HG03139 (cell line): Measurements from ENCODE around the gene TBC1D22B.
"Not testable (repeated sequence)": the region's sequence is repeated elsewhere in the genome, so short reads cannot be mapped to it uniquely, and the experiment has no call there.

ENCODE experiments used
- ATAC-seq: cut with Tn5 transposase; IDR thresholded peaks from one replicate; pipeline ENCODE4 v1.9.1; 2021; ENCODE audit not compliant: unreplicated experiment

Gene TBC1D22B

DNA sequence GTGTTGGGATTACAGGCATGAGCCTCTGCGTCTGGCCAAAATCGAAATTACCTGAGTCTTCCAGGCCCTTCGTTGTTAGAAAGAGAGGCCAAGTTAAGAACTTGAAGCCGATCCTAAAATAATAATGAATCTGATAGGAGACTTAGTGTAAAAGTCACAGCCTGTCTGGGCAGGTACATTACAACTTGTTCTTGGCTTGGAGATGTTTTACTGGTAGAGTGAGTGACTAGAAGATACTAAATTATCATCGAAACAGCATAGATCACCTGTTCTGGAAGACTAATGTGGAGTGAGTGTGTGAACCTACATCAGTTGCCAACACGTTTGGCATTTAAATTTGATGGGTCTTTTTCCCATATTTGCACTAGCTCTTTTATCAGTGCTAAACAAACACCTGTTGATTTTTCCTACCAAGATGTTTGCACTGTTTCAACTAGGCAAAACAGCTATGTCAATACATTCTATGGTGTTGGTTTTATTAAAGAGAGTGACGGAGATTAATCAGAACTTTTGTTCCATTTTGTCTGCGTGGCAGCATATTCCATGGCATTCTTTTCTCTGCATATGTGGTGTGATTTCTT, 5.0 kb downstream of the TBC1D22B start:
- ATAC-seq, result no peak

DNA sequence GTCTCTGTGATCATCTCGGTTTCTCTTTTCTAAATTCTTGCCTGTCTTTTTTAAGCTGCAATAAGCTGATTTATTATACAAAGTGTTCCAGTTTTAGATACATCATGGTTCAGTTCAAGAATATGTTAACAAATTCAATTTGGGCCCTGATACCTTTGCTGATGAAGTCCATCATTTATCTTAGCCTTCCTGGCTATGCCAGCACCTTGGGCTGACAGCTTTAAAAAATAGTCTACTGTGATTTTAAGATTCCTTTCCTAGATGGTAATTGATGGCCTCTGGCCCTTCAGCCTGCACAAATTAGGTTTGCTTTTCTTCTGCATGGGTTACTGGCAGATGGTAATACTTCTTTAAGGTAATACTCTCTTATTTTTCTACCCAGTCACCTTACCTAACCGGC, 7.4 kb downstream of the TBC1D22B start:
- no peak for ATAC-seq

DNA sequence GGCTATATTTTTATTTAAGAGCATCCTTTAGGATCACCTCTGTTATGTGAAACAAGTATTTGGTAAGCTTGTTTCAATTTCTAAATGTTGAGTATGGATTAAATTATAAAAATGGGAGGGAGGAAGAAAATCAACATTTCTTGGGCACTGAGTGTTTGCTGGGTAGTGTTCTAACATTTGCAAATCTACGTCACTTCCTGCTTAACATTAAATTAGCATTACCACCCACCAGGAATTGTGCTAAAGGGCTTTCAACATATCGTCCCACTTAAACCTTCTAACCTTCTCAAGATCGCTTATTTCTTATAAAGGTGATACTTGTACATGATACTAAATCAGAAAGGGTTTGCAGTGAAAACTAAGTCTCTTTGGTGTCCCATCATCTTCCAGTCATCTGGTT, 8.3 kb downstream of the TBC1D22B start:
- no peak for ATAC-seq

DNA sequence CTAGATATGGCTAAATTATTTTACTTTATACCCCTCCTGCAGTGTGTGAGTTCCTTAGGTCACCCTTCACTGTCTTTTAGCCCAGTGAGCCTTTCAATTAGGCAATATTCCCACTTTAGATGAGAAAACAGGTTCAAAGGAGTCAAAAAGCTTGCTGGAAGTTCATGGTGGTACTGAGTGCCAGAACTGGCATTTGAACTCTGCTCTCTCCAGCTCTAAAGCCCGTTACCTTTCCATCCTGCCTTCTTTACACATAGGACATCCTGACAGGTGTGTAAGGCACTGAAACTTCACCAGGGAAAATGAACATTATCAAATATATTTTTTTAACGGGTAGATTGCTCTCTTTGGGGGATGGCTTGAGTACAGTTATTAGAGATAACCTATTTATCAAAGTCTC, 11.5 kb downstream of the TBC1D22B start:
- no peak for ATAC-seq

DNA sequence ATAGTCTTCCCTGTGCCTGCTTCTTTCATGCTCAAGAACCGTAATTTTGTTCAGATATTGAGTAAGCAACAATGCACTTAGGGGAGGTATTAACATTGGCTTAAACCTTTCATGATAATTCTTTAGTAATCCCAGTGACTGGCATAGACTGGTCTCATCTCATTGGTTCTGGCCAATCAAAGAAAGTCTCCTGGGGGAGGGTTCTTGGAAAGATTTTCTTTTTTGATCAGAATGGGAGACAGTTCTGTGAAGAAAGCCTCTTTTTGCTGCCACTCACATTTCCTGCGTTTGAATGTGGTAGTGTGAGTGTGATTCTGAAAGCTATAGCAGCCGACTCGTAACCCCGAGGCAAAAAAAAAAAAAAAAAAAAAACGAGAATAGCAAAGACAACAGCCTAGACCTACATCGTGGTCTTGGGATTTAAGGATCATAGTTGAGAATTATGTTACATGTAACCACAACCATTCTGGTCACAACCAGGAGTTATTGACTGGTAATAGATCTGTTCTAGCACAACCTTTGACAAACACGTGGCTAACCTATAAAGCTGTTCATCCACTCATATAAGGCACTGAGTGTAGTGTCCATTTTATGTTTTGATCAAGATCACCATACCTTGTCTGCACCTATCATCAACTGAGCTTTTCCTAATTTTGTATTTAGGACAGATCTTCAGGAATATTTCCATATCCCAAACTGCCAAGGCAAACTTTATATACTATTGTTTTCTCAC, 15.4 kb downstream of the TBC1D22B start:
- no peak for ATAC-seq

DNA sequence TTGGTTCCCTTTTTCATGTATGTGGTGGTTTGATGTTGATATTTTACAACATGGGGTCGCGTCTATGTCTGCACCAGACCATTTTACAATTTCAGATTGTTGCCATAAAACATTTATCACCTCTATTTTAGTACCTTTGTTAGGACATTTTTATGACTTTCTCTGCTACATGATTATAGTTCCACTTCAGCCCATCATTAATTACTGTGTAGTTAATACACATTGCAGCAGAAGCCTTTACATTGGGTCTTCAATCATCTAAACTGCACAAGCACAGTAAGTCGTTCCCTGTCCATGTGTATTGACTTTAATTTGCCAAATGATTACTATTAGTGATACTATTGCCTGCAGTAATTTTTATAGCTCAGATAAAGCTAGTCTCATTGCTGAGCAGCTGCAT, 16.1 kb downstream of the TBC1D22B start:
- no peak for ATAC-seq

DNA sequence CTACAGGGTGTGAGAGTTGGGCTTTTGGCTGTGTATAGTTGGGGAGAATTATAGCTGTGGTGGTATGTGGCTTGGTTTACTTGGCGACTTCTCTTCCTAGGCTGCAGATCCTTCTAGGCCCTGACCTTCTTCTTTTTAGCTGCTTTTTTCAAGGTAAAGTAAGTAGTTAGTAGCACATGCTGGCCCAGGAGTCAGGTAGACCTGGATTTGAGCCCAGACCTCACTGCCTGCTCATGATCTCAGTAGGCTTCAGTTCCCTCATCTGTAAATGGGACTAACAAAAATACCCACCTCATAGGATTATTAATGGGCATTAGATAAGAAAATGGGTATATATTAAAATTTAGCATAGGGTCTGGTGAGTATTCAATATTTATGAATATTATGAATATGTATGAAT, 17.8 kb downstream of the TBC1D22B start:
- ATAC-seq, result no peak

DNA sequence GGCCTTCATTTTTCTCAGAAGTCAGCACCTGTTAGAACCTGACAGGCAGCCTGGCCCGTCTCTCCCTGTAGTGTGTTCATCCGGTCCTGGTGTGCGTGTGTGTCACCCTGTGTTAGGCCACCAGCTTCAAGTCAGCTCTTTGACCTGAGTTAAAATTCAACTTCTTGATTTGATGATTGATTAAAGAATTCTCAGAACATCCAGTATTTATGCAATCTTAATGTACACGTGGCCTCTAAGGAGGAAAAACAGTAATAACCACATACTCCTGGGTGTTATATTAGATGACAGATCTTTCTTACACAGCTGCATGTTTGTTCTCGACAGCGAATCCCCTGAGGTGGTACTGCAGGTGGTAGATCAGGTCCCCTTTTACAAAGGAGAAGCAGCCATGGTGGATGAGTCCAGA, 19.4 kb downstream of the TBC1D22B start:
- peak; percentile 63 for ATAC-seq

DNA sequence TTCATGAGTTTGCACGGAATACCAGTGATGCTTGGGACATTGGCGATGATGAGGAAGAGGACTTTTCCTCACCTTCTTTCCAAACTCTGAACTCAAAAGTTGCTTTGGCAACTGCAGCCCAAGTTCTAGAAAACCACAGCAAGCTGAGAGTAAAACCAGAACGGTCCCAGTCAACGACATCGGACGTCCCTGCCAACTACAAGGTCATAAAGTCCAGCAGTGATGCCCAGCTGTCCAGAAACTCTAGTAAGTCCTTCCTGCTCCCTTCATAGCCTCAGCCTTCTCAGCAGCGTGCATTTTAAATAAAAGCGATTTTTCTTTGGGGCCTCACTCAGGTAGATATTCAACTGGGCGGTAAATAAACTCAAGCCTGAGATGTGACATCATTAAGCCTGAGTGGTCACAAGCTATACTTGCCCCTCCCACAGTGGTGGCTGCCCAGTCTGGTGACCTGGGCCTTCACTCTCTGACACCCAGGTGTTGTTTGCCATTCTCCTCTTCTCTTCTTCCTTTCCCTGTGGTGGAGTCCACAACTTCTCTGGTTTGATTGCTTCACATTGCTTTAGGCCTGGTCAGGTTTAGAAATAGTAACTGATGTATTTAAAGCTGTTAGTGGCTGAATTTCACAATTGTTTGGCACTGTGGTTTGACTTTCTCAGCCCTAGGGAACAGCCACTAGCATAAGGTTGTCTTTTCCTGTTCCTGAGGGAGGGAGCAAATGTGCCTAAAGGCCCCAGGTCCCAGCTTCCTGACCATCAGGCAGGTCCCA, 22.0 kb downstream of the TBC1D22B start:
- no peak for ATAC-seq

DNA sequence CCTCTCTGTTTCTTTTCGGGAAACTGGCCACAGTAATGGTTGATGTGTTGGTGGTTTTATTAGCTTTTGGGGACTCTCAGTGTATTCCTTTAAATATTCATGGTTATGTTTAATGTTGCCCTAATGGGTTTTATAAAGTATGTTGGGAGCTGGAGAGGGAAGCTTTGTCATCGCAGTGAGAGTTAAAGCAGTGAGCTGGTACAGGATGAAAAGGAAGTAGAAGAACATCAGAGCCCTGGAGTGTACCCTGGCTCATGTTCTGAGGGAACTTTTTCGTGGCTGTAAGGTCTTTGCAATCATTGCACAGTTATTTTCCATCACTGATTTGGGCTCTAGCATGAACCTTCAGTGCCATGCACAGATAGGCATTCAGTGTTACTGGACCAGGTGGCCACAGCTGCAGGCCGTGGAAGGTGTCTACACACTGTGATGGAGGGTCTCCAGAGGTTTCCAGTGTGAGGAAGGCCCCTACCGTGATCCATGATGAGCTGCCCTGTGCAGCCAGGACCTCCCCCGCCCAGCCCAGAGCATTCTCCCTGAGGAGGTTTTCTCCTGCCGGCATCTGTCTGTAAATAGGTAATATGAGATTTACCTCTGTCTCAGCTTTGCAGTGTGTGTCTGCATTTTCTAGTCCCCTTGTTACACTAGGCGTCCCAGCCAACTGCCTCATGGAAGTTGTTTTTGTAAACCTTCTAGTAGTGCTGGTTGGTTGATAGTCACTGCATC, 22.8 kb downstream of the TBC1D22B start:
- ATAC-seq, result no peak

DNA sequence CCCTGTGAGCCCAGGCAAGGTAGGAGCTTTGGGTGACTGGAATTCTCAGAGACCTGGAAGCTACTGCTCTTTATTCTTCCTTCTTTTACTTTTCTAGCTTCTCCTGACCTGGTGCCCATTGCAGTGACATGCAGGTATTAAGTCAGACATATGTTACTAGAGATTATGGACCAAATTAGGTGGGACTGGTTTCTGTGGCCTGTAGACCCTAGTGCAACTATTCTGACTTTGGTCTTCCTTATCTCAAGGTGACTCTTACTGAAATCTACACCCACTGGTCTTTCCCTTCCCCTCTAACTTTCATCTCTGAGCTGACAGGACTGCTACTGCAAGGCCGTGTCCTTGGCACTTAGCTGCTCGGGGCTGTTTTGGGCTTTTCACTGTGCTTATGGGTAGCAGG, 24.8 kb downstream of the TBC1D22B start:
- no peak for ATAC-seq

DNA sequence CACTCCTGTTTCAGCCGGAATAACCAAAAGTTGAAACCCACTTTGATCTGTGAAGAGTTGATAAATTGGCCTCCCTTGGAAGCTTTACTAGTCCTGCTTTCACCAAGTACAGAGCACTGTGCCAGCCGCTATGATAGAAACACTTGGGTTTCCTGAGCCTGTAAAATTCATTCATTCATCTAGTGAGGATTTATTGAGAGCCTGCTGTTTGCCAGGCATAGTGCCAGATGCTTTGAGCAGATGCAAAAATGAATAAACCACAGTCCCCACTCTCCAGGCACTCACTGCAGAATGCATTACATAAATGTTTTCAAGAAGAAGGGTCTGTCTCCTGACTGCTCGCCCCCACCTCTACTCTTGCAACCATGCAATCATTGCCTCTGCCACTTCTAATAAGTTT, 25.7 kb downstream of the TBC1D22B start:
- ATAC-seq, result no peak

DNA sequence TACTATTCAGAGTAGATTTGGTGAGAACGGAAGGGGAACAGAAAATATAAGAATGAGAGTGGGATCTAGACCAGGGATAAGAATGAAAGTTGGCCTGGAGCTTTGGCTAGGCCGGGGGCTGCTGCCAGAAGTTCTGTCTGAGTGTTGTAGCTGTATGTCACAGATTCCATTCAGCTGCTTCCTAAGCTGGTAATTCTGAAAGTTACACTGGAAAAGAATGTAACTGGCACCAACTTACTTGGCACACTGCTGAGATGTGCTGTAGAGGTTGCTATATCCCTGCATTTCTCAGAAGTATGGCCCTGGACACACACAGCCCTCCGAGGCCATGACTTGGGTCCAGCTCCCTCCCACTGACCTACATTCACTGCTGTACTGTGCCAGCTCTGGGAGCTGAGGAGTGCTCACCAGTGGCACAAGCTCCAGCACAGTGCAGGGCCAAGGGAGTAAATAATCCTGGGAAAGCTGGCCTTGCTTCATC, 26.1 kb downstream of the TBC1D22B start:
- no peak for ATAC-seq

DNA sequence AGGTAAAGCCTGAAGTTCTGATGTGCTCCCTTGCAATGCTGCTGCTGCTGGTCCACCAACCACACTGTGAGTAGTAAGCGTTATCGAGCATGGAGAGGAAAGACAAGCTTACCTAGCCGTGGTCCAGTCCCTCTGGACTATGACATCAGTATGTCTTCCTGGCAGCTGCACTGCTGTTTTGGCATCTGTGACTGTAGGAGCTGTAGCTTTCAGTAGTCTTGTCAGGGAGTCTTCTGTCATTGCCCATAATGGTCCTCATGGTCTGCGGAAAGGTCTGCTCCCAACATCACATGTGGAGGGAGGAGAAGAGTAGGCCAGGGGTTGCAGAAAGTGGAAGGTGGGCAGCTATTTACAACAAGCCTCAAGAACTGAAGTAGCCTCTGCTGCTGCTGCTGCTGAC, 27.2 kb downstream of the TBC1D22B start:
- no peak for ATAC-seq

DNA sequence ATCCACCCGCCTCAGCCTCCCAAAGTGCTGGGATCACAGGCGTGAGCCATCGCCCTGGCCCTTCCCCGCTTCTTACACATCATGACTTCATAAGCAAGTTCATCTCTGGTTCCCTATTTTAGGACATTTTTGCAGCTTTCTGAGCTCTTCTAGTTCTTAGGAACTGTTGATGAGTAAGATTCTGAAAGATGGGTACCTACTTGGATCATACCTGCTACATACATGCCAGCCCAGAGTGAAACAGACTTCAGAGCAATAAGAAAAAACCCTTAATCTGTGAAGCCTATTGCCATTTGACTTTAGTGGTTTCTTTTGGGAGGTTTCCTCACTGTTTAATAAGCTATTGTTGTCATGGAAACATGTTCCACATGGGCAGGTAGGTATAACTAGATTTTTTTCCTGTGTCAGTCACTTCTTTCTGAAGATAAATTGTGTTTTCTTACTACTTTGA, 28.3 kb downstream of the TBC1D22B start:
- no peak for ATAC-seq

DNA sequence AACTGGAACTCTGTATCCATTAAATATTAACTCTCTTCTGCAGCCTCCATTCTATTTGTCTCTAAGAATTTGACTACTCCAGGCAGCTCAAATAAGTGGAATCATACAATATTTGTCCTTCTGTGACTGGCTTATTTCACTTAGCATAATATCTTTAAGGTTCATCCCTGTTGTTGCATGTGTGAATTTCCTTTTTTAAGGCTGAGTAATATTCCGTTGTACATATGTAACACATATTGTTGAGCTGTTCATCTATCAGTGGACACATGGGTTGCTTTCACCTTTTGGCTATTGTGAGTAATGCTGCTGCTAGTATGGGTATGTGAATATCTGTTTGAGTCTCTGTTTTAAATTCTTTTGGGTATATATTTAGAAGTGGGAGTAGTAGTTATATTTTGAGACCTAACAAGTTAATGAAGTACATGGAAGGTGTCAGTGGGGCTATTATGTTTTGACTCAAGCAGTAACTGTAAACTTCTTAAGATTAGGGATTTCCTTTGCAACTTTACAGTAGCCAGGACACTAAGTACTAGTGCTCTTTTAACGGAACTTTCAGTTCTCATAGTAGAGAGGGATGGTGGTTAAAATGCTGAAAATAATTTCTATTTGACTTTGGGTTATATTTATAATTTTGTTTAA, 30.1 kb downstream of the TBC1D22B start:
- ATAC-seq, result no peak

DNA sequence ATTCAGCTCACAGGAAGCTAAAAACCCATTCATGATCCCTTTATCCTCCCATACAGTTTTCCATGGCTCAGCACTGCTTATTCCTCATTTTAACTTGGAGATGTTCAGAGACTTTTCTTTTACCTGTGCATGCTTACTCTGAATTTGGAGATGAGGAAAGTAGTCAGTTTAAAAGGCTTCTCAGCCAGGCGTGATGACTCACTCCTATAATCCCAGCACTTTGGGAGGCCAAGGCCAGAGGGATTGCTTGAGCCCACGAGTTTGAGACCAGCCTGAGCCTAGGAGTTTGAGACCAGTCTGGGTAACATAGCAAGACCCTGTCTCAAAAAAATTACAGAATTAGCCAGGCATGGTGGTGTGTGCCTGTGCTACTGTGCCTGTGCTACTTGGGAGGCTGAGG, 30.7 kb downstream of the TBC1D22B start:
- no peak for ATAC-seq

DNA sequence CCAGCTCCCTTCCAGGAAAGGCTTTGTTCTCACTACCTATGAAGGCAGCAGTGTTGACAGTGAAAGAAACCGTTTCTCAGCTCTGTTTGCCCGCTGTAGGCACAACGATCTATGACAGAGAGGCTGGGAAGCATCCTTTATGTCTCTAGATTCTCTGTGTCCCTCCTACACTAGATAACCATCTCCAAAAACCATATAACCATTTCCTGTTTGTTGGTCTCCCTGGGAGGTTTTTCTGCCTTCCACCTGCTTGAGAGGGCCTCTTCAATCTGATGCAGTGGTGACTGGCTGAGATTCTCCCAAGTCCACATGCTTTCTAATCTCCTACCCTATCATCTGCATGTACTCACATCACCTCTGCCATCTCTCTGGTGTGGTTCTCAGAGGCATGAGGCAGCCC, 32.4 kb downstream of the TBC1D22B start:
- no peak for ATAC-seq

DNA sequence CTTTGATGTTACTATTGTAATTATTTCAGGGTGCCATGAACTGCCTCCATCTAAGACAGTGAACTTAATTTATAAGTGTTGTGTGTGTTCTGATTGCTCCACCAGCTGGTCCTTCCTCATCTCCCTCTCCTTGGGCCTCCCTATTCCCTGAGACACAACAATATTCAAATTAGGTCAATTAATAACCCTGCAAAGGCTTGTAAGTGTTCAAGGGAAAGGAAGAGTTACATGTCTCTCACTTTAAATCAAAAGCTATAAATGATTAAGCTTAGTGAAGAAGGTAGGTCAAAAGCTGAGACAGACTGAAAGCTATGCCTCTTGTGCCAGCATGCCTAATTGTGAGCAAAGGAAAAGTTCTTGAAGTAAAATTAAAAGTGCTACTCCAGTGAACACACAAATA, 35.9 kb downstream of the TBC1D22B start:
- no peak for ATAC-seq

DNA sequence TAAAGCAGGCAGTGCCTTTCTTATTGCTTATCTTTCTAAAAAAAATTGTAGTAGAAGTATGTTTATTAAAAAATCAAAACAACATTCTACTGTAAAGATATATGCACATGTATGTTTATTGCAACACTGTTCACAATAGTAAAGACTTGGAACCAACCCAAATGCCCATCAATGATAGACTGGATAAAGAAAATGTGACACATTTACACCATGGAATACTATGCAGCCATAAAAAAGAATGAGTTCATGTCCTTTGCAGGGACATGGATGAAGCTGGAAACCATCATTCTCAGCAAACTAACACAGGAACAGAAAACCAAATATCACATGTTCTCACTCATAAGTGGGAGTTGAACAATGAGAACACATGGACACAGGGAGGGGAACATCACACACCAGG, 40.1 kb downstream of the TBC1D22B start:
- ATAC-seq, result not testable (repeated sequence)

DNA sequence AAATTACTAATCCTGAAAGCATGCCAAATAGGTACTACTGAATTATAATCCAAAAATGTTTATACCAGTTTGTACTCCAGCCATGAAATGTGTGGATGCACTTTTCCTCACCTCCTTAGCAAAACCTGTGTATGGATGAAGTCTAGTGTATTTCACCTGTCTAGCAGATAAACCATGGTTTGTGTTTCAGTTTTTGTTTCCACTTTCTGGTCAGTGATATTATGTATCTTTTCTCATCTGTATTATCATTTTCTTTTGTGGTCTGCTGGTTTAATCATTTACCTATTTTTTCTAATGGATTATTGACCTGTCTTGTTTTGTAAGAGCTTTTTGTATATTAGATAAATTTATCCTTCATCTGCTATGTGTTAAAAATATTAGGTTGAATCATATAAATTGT, 41.4 kb downstream of the TBC1D22B start:
- no peak for ATAC-seq
